ENCODE results near the gene TBL3.

Gene TBL3

DNA sequence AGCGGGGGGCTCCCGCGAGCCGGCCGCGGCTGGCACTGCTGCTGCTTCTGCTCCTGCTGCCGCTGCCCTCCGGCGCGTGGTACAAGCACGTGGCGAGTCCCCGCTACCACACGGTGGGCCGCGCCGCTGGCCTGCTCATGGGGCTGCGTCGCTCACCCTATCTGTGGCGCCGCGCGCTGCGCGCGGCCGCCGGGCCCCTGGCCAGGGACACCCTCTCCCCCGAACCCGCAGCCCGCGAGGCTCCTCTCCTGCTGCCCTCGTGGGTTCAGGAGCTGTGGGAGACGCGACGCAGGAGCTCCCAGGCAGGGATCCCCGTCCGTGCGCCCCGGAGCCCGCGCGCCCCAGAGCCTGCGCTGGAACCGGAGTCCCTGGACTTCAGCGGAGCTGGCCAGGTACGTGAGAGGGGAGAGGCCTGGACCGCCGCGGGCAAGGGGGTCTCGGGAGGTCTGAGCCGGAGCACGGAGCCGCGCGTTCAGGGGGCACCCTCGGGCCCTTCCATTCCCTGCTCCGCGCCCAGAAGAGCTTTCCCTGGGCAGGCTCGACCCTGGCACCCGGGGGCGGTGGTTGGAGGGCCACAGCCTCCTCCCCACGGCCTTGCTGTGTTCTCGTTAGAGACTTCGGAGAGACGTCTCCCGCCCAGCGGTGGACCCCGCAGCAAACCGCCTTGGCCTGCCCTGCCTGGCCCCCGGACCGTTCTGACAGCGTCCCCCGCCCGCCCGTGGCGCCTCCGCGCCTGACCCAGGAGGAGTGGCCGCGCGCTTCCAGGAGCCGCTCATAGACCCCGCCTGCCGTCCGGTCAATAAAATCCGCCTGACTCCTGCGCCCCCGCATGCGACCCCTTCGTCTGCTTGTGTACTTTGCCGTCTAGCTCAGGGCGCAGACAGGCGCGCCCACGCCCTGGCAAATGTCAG is 48.3 kb downstream of the TBL3 start:
- no peak for DNase-seq

DNA sequence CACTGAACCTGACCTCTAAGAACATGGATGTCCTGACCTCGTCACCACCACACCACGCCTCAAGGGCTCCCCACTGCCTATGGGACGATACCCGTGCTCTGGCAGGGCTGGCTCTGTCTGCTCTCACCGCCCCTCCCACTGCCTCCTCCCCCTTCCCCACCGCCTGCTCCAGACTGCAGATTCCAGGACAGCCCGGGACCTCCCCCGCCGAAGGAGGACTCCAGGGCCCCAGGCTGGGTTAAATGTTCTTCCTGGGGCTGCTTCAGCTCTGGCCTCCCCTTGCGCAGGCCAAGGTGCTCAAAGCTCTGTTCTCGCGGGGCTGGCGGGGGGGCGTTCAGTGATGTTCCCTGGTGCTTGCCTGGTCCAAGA is 50.9 kb downstream of the TBL3 start:
- no peak for DNase-seq

DNA sequence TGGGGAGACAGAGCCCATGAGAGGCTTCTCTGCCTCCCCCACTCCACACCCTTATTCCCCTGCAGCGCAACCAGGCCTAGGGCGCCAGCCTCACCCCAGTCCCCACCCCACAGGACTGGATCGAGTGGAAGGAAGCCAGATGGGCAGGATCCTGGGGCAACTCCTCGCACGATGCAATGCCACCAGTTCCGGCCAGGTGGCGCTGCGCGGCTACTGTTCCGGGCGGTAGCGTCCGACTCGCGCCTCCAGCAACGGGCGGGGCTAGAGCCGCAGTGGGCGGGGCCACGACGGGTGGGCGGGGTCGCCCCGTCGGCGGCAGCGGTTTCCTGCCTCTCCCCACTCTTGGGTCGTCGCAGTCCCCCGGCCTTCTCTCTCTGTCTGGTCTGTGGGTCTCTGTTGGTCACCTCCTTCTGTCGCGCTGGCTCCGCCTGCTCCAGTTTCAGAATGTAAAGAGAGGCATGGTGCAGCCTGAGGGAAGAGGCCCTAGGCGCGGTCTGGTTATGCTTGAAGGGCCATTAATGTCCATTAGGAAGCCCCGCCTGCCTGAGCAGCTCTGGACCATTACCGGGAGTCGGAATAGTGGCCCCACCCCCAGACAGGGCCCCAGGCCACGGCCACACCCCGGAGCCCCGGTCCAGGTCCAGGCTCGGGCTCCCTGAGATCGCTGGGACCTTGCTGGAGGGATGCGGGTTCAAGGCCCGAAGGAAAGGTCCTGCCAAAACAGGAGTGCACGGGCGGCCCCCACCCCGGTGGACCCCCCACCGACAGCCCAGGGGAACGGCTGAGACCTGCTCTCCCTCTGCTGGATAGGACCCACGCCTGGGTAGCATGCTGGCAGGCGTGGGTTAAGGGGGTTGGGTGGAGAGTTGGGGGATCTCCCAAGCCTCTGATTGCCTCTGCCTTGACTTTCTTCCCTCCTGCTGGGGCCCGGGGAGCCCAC is 51.5 kb downstream of the TBL3 start:
- peak; percentile 99 for DNase-seq

DNA sequence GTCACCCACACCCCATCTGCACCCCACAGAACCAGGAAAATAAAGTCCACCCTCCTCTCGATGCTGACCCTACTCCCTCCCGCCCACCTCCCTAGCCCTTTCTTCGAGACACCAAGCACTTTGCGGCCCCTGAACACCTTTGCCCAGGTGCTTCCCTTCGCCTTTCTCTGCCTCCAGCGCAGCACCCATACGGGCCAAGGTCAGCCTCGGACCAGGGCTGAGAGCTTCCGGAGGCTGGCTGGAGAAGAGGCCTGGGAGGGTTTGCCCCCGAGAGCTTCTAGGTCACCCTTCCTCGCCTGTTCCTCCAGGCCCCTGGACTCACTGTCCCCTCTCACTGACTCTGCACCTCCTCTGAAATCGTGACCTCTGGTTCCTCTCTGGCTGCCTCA is 52.2 kb downstream of the TBL3 start:
- no peak for DNase-seq

DNA sequence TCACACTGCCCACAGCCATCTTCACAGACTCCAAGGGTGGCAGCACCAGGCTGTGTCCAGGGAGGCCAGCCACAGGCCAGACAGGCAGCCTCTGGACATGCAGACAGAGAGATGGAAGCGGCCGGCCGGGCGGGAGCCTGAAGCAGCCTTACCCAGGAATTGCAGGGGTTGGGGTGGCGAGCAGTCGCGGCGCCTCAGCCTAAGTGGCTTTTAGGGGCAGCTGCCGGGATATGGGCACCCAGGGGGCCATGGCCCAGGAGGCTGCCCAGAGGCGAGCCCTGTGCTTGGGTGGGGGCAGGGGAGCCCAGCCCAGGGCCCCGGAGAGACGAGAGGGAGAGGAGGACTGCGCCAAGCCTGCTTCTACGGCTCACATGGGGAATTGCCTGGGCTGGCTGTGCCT is 53.4 kb downstream of the TBL3 start:
- no peak for DNase-seq

DNA sequence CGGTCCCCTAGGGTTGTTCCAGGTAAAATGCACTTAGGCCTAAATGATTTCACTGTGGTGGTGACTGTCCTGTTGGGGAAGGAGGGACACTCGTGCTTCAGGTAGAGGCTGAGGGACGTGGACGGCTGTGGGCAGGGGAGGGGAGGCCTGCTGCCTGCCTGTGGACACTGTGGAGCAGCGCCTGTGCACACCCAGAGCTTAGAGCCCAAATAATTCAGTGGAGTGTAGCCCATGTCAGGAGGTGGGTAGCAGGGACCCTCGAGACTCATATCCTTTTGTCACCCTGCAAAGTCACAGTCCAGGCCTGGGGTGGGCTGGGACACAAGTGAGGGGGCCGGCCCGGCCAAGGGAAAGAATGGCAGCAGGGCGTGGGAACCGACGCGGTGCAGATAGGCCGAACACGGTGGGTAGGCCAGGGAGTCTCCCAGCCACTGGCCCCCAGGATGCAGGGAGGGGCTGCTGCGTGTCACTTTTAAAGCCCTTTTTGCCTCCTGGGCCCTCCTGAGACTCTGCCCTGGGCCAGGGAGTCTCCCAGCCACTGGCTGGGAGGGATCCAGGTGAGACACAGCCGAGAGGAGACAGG is 54.1 kb downstream of the TBL3 start:
- DNase-seq = no peak

DNA sequence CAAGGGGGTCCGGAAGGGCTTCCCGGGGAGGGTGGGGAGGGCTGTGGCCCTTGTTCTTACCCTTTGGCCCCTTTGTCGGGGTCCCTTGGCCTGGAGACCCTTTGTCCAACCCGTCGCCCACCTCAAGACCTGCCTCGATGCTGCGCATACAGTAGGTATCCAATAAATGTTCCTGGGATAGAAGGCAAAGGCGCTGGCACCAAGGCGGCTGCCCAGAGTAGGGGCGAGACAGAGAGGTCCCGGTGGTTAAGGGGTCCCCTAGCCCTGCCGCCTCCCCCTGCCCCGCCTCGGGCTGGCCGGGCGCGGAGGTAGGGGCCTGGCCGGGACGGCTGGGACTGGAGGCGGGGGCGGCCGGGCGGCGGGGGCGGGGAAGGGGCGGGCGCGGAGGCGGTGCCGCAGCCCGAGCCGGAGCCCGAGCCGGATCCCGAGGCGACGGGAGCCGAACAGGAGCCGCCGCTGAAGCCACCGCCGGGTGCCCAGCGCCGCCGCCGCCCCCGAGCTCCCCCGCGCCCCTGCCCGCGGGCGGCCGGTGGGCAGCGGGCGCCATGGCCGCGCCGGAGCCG is 54.7 kb downstream of the TBL3 start, which contains the start of gene NHERF2:
NHERF2 (plus strand) TSS at position 442 of the 563 bp plus-strand sequence; CDS start at position 546, 104 bp downstream.
- peak; percentile 38 for DNase-seq

DNA sequence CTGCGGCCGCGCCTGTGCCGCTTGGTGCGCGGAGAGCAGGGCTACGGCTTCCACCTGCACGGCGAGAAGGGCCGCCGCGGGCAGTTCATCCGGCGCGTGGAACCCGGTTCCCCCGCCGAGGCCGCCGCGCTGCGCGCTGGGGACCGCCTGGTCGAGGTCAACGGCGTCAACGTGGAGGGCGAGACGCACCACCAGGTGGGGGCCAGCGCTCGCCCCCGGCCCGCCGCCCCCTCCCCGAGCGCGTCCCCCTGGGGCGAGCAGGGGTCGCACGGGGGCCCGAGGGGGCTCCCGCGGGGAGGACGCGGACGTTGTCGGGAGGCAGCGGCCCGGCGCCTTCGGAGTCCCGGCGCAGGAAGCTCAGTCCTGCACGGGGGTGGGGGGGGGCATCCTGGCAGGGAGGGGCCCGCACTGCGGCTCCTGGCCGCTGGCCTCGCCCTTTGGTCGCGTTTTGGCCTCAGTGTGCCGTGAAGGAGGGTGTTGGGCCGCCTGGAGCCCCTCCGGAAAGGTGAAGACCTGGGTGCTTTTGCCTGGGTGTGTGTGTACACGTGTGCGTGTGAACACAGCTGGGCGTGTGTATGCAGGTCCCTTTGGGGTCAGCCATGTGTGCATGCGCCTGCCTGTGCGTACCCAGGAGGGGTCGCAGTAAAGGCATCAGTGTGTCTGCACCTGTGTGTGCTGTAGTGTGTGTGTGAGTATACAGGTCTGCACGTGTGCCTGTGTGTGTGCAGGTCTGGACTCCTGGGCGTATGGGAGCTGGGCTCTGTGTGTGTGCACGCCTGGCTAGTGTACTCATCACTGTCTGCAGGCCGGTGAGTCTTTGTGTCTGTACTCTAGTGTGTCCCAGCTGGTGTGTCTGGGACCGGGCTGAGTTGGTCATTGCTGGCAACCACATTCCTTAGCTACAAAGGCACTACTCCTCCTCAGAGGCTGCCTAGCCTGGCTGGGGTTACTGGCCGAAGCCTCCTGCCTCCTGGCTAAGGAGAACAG is 55.5 kb downstream of the TBL3 start:
- no peak for DNase-seq

DNA sequence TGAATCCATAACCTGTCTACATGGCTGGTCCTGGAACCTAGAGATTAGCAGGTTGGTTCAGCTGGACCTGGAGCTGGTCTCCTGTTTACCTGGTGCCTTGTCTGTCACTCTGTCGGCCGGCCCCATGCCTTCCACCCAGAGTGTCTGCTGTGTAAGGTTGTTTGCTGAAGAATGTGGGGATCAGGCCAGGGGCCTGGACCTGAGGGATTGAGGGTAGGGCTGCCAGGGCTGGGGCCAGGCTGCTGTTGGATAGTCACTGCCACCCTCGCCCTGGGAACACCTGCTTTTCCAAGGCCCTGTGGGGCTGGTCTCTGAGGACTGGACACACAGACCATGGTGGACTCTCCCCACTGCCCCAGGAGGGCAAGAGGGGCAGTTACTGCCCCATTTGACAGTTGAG is 56.3 kb downstream of the TBL3 start:
- DNase-seq = no peak

DNA sequence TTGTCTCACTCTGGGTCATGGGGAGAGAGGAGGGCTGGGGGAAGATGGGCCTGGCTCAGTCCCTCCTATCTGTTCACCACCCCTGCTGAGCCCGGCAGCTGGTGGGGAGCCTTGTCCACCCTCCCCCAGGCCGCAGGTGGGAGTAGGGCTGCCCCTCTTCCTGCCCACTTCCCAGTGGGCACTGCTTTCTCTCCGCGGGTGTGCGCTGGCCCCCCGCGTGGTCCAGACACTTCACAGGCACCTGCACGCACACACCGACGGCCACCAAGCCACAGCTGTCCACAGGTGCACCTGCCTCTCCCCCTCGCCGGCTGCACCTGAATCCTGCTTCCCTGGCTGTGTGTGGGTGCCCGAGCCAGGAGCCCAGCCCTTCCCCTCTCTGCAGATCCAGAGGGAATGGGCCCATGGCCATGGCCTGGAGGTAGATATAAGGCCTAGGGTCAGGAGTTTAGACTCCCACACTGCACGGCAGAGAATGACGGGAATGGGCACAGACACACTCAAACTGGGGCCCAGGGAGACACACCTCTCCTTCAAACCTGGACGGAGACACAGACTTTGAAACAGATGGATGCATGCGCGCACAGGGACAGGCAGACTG is 56.9 kb downstream of the TBL3 start:
- DNase-seq = no peak

DNA sequence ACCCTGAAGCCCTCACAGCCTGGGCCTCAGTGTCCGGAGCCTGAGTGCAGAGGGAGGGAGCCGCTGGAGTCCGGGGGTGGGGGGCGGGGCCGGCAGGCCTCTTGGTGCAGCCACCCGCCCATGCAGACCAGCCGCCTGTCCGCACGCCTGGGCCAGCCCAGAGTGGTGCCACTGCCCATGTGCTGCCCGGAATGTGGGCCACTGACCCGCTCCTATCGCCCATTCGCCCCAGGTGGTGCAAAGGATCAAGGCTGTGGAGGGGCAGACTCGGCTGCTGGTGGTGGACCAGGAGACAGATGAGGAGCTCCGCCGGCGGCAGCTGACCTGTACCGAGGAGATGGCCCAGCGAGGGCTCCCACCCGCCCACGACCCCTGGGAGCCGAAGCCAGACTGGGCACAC is 57.5 kb downstream of the TBL3 start:
- no peak for DNase-seq

DNA sequence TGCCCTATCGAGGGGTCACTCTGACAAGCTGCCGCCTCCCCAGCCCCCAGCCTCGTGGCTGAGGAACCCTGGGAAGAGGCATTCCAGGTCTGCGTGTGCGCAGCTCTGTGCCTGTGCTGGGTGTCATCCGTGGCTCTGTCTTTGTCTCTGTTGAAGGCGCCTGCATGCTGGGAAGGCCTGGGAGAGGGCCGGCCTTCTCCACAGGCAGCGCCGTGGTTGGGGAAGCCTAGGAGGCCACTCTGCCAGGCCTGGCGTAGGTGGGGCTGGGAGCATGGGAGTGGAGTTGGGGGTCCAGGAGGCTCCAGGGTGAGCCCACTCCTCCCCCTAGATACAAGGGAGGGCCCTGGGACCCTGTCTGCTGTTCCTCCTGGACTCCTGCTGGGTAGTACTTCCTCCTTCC is 58.2 kb downstream of the TBL3 start:
- DNase-seq = no peak

DNA sequence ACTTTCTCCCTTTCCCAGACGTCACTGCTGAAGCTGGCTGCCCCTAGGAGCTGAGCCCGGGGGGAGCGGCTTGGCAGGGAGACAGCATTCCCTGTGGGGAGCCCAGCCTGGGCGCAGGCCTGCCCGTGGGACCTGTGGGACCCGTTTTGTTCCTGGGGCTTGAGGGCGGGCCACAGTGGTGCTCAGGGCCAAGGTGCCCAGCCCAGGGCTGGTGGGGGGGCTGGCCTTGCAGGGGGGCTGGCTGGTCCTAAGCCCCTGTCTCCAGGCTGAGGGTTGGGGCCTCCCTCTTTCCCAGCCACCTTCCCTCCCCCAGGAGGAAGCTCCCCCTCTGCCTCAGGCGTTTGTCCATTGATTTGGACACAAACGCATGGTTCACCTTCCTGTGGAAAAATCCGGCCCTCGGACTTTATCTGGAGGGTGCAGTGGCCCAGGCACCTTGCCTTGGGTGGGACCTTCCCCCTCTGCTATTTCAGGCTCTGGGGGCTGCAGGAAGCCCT is 59.3 kb downstream of the TBL3 start:
- no peak for DNase-seq

Measured in T-helper 9 cell (primary cell).